ENCODE measurements around the gene PTPRE. TPM values are rescaled to one million over a fixed set of nuclear protein-coding genes. Genes with fewer than 3 reads are reported as not detected.
A peak's percentile ranks its signal among the peaks of the same experiment; 100 is the strongest.

PTPRE gene
- total RNA-seq, 1 experiment from 2014 or later, result 12.3 TPM

DNA sequence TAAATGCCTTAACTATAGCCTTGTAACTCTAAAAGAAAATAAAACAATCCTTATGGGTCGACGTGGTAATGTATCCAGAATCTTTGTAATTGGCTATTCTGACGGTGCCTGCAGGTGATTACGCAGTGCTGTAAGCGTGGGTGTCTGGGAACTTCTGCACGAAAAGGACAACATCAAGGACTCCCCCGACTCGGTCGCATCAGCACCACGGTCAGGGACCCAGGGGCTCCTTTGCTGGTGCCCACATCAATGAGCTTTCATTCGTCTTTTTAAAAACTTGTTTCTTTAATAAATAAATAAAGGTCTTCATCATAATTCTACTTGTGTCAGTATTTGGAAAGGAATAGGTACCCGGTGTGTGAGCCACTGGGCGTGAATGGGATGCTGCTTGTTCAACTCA, 206.1 kb downstream of the PTPRE start:
- no peaks in the 10 kb centered on the region for H3K9me3 ChIP-seq (ENCODE audit: control insufficient read depth in 1 of 2, insufficient read depth in 1 of 2, low read depth in 1 of 2, low read length in 2 of 2)
- intact Hi-C loops (cut with micrococcal nuclease), result no loop called here
- no peaks in the 10 kb centered on the region for H3K27me3 ChIP-seq (ENCODE audit: insufficient read depth, low read length)
- CTCF ChIA-PET, result no interaction called here
- no peaks in the 10 kb centered on the region for H3K9me2 ChIP-seq (ENCODE audit: insufficient read depth)
- BruUV-seq (replicated peaks), result no TSS peak
- H2AFZ ChIP-seq (ENCODE audit: low read depth, low read length, poor library complexity, severe bottlenecking), result no peak overlapping the region
- no peak overlapping the region for H3K9ac ChIP-seq (ENCODE audit: low read length)
- H3K36me3 ChIP-seq (ENCODE audit: control insufficient read depth in 1 of 2, insufficient read depth in 2 of 2, low read length in 2 of 2), result peaks cover 94 to 97% of the 10 kb centered on the region in 2 experiments
- H3K4me1 ChIP-seq (ENCODE audit: control insufficient read depth in 1 of 2, insufficient read depth in 2 of 2, low read length in 2 of 2), result no peaks in the 10 kb centered on the region
- POLR2A ChIA-PET, result no interaction called here
- RAD21 ChIA-PET (ENCODE audit: low non-redundant PET in 1 of 2, low total read pairs in 2 of 2, uncharacterized antibody in 2 of 2, unreplicated experiment in 2 of 2), result no interaction called here
- no peak overlapping the region for H3K4me2 ChIP-seq (ENCODE audit: low read length)
- TF ChIP-seq, protein P1, sequence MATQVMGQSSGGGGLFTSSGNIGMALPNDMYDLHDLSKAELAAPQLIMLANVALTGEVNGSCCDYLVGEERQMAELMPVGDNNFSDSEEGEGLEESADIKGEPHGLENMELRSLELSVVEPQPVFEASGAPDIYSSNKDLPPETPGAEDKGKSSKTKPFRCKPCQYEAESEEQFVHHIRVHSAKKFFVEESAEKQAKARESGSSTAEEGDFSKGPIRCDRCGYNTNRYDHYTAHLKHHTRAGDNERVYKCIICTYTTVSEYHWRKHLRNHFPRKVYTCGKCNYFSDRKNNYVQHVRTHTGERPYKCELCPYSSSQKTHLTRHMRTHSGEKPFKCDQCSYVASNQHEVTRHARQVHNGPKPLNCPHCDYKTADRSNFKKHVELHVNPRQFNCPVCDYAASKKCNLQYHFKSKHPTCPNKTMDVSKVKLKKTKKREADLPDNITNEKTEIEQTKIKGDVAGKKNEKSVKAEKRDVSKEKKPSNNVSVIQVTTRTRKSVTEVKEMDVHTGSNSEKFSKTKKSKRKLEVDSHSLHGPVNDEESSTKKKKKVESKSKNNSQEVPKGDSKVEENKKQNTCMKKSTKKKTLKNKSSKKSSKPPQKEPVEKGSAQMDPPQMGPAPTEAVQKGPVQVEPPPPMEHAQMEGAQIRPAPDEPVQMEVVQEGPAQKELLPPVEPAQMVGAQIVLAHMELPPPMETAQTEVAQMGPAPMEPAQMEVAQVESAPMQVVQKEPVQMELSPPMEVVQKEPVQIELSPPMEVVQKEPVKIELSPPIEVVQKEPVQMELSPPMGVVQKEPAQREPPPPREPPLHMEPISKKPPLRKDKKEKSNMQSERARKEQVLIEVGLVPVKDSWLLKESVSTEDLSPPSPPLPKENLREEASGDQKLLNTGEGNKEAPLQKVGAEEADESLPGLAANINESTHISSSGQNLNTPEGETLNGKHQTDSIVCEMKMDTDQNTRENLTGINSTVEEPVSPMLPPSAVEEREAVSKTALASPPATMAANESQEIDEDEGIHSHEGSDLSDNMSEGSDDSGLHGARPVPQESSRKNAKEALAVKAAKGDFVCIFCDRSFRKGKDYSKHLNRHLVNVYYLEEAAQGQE (IDR thresholded peaks at IDR 0.05; ENCODE audit: low read depth), result peak; percentile 41
- no peak for TF ChIP-seq POLR2A (IDR thresholded peaks at IDR 0.05; ENCODE audit: borderline replicate concordance, extremely low read depth, insufficient read depth, insufficient read length)
- no peak overlapping the region for H3K4me3 ChIP-seq (replicated peaks in 1 of 2; ENCODE audit: low read depth in 1 of 2, low read length in 2 of 2)
- no peak overlapping the region for H3K27ac ChIP-seq (ENCODE audit: low read depth, low read length)
- ATAC-seq (no peak), DNase-seq (ENCODE audit: low read depth, low spot score) (no peak)
- H4K20me1 ChIP-seq (ENCODE audit: insufficient read depth), result peaks cover 9% of the 10 kb centered on the region; the same call in 1 of the 2 replicates
- peaks cover 99% of the 10 kb centered on the region for H3K79me2 ChIP-seq (ENCODE audit: insufficient read depth, low read length)

DNA sequence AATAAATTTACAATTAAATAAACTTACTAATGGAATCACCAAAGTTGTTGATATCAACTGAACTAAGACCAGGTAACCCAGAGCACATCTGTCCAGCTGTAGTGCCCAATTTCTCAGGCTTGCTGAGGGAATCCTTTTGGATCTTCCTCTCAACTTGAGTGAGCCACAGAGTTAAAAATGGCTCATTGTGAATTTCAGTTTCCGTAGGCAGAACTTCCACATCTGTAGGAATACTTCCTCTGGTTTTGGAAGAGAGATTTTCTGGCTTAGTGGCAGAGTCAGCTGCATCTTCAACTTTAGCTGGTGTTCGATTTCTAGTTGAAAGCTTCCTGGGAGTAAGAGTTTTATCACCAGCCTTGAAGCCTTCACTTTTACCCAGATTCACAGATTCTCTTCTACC, 208.0 kb downstream of the PTPRE start:
- H3K9me2 ChIP-seq (ENCODE audit: insufficient read depth), result no peaks in the 10 kb centered on the region
- H3K9ac ChIP-seq (ENCODE audit: low read length), result no peak overlapping the region
- no peaks in the 10 kb centered on the region for H3K4me1 ChIP-seq (ENCODE audit: control insufficient read depth in 1 of 2, insufficient read depth in 2 of 2, low read length in 2 of 2)
- no peak overlapping the region for H3K4me3 ChIP-seq (replicated peaks in 1 of 2; ENCODE audit: low read depth in 1 of 2, low read length in 2 of 2)
- POLR2A ChIA-PET, result no interaction called here
- H3K27me3 ChIP-seq (ENCODE audit: insufficient read depth, low read length), result no peaks in the 10 kb centered on the region
- ATAC-seq (no peak), DNase-seq (ENCODE audit: low read depth, low spot score) (no peak)
- H2AFZ ChIP-seq (ENCODE audit: low read depth, low read length, poor library complexity, severe bottlenecking), result no peak overlapping the region
- peaks cover 99% of the 10 kb centered on the region for H3K79me2 ChIP-seq (ENCODE audit: insufficient read depth, low read length)
- BruUV-seq (replicated peaks), result no TSS peak
- H4K20me1 ChIP-seq (ENCODE audit: insufficient read depth), result peaks cover 13% of the 10 kb centered on the region; the same call in 1 of the 2 replicates
- CTCF ChIA-PET, result no interaction called here
- intact Hi-C loops (cut with micrococcal nuclease), result no loop called here
- no peak overlapping the region for H3K27ac ChIP-seq (ENCODE audit: low read depth, low read length)
- RAD21 ChIA-PET (ENCODE audit: low non-redundant PET in 1 of 2, low total read pairs in 2 of 2, uncharacterized antibody in 2 of 2, unreplicated experiment in 2 of 2), result no interaction called here
- H3K36me3 ChIP-seq (ENCODE audit: control insufficient read depth in 1 of 2, insufficient read depth in 2 of 2, low read length in 2 of 2), result peaks cover 91 to 96% of the 10 kb centered on the region in 2 experiments
- H3K4me2 ChIP-seq (ENCODE audit: low read length), result no peak overlapping the region
- no peaks in the 10 kb centered on the region for H3K9me3 ChIP-seq (ENCODE audit: control insufficient read depth in 1 of 2, insufficient read depth in 1 of 2, low read depth in 1 of 2, low read length in 2 of 2)
- no peak for TF ChIP-seq POLR2AphosphoS5 (IDR thresholded peaks at IDR 0.05; ENCODE audit: low read depth, low read length)
- TF ChIP-seq FOSL1 (IDR thresholded peaks at IDR 0.05; ENCODE audit: low read depth), result no peak
- no peak for TF ChIP-seq TCF7L2 (IDR thresholded peaks at IDR 0.05; ENCODE audit: borderline replicate concordance, extremely low read depth, insufficient read depth, insufficient read length)
- no peak for TF ChIP-seq CBX3 (IDR thresholded peaks at IDR 0.05; ENCODE audit: low read depth)
- TF ChIP-seq YY1 (IDR thresholded peaks at IDR 0.05; ENCODE audit: extremely low read depth, insufficient replicate concordance, low read depth, low read length), result no peak
- TF ChIP-seq POLR2A (IDR thresholded peaks at IDR 0.05; ENCODE audit: borderline replicate concordance, extremely low read depth, insufficient read depth, insufficient read length), result no peak

Data from HCT116 (cell line).